H1 (cell line): ENCODE measurements around the gene RPL28. TPM values are rescaled to one million over a fixed set of nuclear protein-coding genes. Genes with fewer than 3 reads are reported as not detected.

Experiments
- CEBPB ChIP-seq: IDR thresholded peaks from 2 replicates; pipeline ENCODE4 v1.6.1; 2012; ENCODE audit warnings: low read depth, low read length
- POLR2AphosphoS5 ChIP-seq: IDR thresholded peaks from 2 replicates; pipeline ENCODE4 v1.6.1; 2011; ENCODE audit warnings: low read depth, low read length
- RAD21 ChIP-seq, 2 experiments: IDR thresholded peaks in 1 of 2; conservative IDR thresholded peaks in 1 of 2; 2 replicates each; pipeline ENCODE4 v1.6.1; 2011; ENCODE audit warnings: low read depth in 2 of 2, low read length in 2 of 2, improper control_type of control experiment in 1 of 2, inconsistent platforms in 1 of 2, mild to moderate bottlenecking in 1 of 2, moderate library complexity in 1 of 2
- TAF7 ChIP-seq: optimal IDR thresholded peaks from 2 replicates; pipeline ENCODE3; 2011; ENCODE audit warnings: low read depth, mild to moderate bottlenecking, inconsistent platforms, low read length, moderate library complexity, borderline replicate concordance
- TBP ChIP-seq: IDR thresholded peaks from 2 replicates; pipeline ENCODE4 v1.6.1; 2011; ENCODE audit warnings: low read depth, low read length, improper control_type of control experiment
- polyA plus RNA-seq, 7 experiments: library from polyadenylated mRNA; depleted of rRNA in 3 of 7; stranded (reverse) in 5 of 7; unstranded in 2 of 7; fragments of >200 nt in 5 of 7; fragments of 200-250 nt in 2 of 7; gene quantifications; 1 replicate in 5 of 7; 2 replicates in 1 of 7; 4 replicates in 1 of 7; pipeline versions ENCODE4 v1.2.1 to v1.2.3, GENCODE V29; 2011 to 2013; ENCODE audit warnings: missing spikeins in 2 of 7, mixed read lengths in 2 of 7
- total RNA-seq: library from RNA; stranded (reverse); fragmentation: NEBNext Ultra II Directional; extraction: Animal tissue kit (Norgen Biotek cat#: 25700); gene quantifications from 2 replicates; pipeline ENCODE4 v1.2.1, GENCODE V29; 2021

Gene RPL28
- total and polyA plus RNA-seq, 2 of the 8 experiments (the other 6 are each of a cell fraction or from before 2014, with no cell fraction given) = 2,123 to 8,402 TPM

DNA sequence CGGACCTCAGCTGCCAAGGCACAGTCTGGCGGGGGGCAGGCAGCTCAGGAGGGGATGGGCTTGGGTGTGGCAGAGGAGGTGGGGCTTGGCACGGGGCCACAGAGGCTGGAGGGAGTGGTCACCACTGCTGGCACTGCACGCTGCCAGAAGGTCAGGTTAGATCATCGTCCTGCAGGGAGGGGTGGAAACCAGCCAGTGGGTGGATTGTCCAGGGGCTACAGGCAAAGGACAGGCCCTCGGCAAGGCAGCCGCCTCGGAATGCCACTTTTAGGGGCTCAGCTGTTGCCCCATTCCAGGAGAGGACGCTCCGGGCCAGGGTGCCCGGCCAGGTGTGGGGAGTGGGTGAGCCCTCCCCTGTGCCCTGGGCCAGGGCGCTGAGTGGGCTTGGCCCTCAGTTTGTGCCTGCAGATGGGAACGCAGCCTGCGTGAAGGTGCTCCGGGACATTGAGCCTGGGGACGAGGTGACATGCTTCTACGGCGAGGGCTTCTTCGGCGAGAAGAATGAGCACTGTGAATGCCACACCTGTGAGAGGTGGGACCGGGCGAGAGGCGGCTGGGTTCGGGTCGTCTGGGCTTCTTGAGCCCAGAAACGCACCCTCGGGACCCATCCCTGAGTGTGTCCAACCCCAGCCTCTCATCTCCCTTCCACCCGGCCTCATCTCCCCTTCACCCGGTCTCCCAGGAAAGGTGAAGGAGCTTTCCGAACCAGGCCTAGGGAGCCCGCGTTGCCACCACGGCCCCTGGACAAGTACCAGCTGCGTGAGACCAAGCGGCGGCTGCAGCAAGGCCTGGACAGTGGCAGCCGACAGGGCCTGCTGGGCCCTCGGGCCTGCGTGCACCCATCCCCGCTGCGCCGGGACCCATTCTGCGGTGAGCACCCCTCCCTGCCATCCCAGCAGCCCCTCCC, 39.7 kb upstream of the RPL28 start (continued):
- TF ChIP-seq CEBPB (no peak), TBP (no peak), POLR2AphosphoS5 (no peak), RAD21 (IDR thresholded peaks at IDR 0.05 in 1 of 2, conservative IDR thresholded peaks at IDR 0.05 in 1 of 2; ENCODE audit: low read depth in 2 of 2, low read length in 2 of 2) (no peak), TAF7 (no peak)
